Fibroblast of lung (primary cell): Measurements from ENCODE around the gene FLT3. TPM values are rescaled to one million over a fixed set of nuclear protein-coding genes. Genes with fewer than 3 reads are reported as not detected.

ENCODE experiments used
- DNase-seq, 2 donors: peaks; one replicate each; pipeline versions ENCODE4 v3.0.0 to v3.0.0-alpha.2; 2010; ENCODE audit warnings: low read depth in 2 of 2
- H2AFZ ChIP-seq: 2 replicates; pipeline ENCODE4 v1.5.1; 2012; ENCODE audit warnings: low read length, control low read depth, inconsistent platforms
- H3K27ac ChIP-seq: 2 replicates; pipeline ENCODE4 v1.5.1; 2011; ENCODE audit warnings: low read length, control low read depth; ENCODE audit not compliant: insufficient read depth
- H3K27me3 ChIP-seq: 2 replicates; pipeline ENCODE4 v1.5.1; 2011; ENCODE audit warnings: mild to moderate bottlenecking, low read length; ENCODE audit not compliant: control insufficient read depth, insufficient read depth
- H3K36me3 ChIP-seq: 2 replicates; pipeline ENCODE4 v1.5.1; 2011; ENCODE audit warnings: low read length; ENCODE audit not compliant: control insufficient read depth, insufficient read depth
- H3K4me1 ChIP-seq: 2 replicates; pipeline ENCODE4 v1.5.1; 2011; ENCODE audit warnings: low read length; ENCODE audit not compliant: control insufficient read depth, insufficient read depth; ENCODE audit errors: extremely low read depth
- H3K4me2 ChIP-seq: 2 replicates; pipeline ENCODE4 v1.5.1; 2011; ENCODE audit warnings: low read length, control low read depth; ENCODE audit not compliant: insufficient read depth; ENCODE audit errors: extremely low read depth
- H3K4me3 ChIP-seq, 4 experiments: fragments of 200-600 bp in 1 of 4; sonication (generic) in 1 of 4; replicated peaks in 1 of 4; 2 replicates each; pipeline ENCODE4 v1.5.1; 2011 to 2016; ENCODE audit warnings: low read length in 4 of 4, low read depth in 3 of 4, mild to moderate bottlenecking in 3 of 4, control low read depth in 2 of 4, inconsistent platforms in 1 of 4, mixed read lengths in 1 of 4; ENCODE audit not compliant: insufficient read depth in 1 of 4; ENCODE audit errors: control extremely low read depth in 1 of 4
- H3K79me2 ChIP-seq: 2 replicates; pipeline ENCODE4 v1.5.1; 2012; ENCODE audit warnings: mild to moderate bottlenecking, low read length, inconsistent platforms; ENCODE audit not compliant: control insufficient read depth, insufficient read depth
- H3K9ac ChIP-seq: 2 replicates; pipeline ENCODE4 v1.5.1; 2011; ENCODE audit warnings: mild to moderate bottlenecking, low read length, control low read depth; ENCODE audit not compliant: insufficient read depth
- H3K9me3 ChIP-seq: 2 replicates; pipeline ENCODE4 v1.5.1; 2012; ENCODE audit warnings: low read depth, low read length; ENCODE audit not compliant: control insufficient read depth, insufficient read depth
- H4K20me1 ChIP-seq: 2 replicates; pipeline ENCODE4 v1.5.1; 2011; ENCODE audit warnings: low read length; ENCODE audit not compliant: control insufficient read depth, insufficient read depth; ENCODE audit errors: extremely low read depth
- EZH2 ChIP-seq: IDR thresholded peaks from 2 replicates; pipeline ENCODE4 v1.5.1; 2012; ENCODE audit warnings: low read length, control low read depth, mild to moderate bottlenecking; ENCODE audit errors: missing control alignments
- polyA plus RNA-seq, 2 donors: library from polyadenylated mRNA; depleted of rRNA in 1 of 2; stranded (reverse) in 1 of 2; unstranded in 1 of 2; fragments of >200 nt; gene quantifications; 2 replicates each; pipeline ENCODE4 v1.2.1, GENCODE V29; 2011 to 2012; ENCODE audit warnings: missing spikeins in 1 of 2
- total RNA-seq: library from RNA; depleted of rRNA; stranded (reverse); fragments of >200 nt; gene quantifications from 2 replicates; pipeline ENCODE4 v1.2.1, GENCODE V29; 2014
- TF ChIP-seq, protein P1 (sequence below), 2 donors: IDR thresholded peaks in 1 of 2; conservative IDR thresholded peaks in 1 of 2; 1 replicate in 1 of 2; 2 replicates in 1 of 2; pipeline ENCODE4 v1.5.1; 2011 to 2012; ENCODE audit warnings: low read length in 2 of 2, control low read depth in 1 of 2, inconsistent platforms in 1 of 2, low read depth in 1 of 2, mild to moderate bottlenecking in 1 of 2

Gene FLT3
- total and polyA plus RNA-seq, 2 donors (not counting 1 experiment from before 2014, with no cell fraction given): not detected

- DNase-seq: no peak
- TF ChIP-seq, protein P1, sequence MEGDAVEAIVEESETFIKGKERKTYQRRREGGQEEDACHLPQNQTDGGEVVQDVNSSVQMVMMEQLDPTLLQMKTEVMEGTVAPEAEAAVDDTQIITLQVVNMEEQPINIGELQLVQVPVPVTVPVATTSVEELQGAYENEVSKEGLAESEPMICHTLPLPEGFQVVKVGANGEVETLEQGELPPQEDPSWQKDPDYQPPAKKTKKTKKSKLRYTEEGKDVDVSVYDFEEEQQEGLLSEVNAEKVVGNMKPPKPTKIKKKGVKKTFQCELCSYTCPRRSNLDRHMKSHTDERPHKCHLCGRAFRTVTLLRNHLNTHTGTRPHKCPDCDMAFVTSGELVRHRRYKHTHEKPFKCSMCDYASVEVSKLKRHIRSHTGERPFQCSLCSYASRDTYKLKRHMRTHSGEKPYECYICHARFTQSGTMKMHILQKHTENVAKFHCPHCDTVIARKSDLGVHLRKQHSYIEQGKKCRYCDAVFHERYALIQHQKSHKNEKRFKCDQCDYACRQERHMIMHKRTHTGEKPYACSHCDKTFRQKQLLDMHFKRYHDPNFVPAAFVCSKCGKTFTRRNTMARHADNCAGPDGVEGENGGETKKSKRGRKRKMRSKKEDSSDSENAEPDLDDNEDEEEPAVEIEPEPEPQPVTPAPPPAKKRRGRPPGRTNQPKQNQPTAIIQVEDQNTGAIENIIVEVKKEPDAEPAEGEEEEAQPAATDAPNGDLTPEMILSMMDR (conservative IDR thresholded peaks at IDR 0.05 in 1 of 2, IDR thresholded peaks at IDR 0.05 in 1 of 2; ENCODE audit: low read depth in 1 of 2, low read length in 2 of 2): no peak
- TF ChIP-seq EZH2: no peak
- Histone ChIP-seq H3K9me3 (no peaks in the 10 kb centered on the region), H3K27ac (no peak overlapping the region), H3K4me1 (no peaks in the 10 kb centered on the region), H3K27me3 (no peaks in the 10 kb centered on the region), H2AFZ (no peak overlapping the region), H3K4me3 (no peak overlapping the region), H3K36me3 (no peaks in the 10 kb centered on the region), H4K20me1 (no peaks in the 10 kb centered on the region), H3K4me2 (no peak overlapping the region), H3K79me2 (no peaks in the 10 kb centered on the region), H3K9ac (no peak overlapping the region)
These were observed 23.1 kb downstream of the FLT3 start for GRCh38 chr13:28077231-28077630.

GRCh38 chr13:28071424-28071823, 29.0 kb downstream of the FLT3 start:
- no peaks in the 10 kb centered on the region for H3K27me3 ChIP-seq
- no peak overlapping the region for H2AFZ ChIP-seq
- H3K36me3 ChIP-seq: no peaks in the 10 kb centered on the region
- H3K4me3 ChIP-seq: no peak overlapping the region
- no peak overlapping the region for H3K9ac ChIP-seq
- H3K79me2 ChIP-seq: no peaks in the 10 kb centered on the region
- TF ChIP-seq, protein P1 (conservative IDR thresholded peaks at IDR 0.05 in 1 of 2, IDR thresholded peaks at IDR 0.05 in 1 of 2; ENCODE audit: low read depth in 1 of 2, low read length in 2 of 2): no peak
- no peak for TF ChIP-seq EZH2
- H3K4me2 ChIP-seq: no peak overlapping the region
- no peaks in the 10 kb centered on the region for H4K20me1 ChIP-seq
- no peak for DNase-seq
- H3K27ac ChIP-seq: no peak overlapping the region
- H3K4me1 ChIP-seq: no peaks in the 10 kb centered on the region
- H3K9me3 ChIP-seq: no peaks in the 10 kb centered on the region

DNA sequence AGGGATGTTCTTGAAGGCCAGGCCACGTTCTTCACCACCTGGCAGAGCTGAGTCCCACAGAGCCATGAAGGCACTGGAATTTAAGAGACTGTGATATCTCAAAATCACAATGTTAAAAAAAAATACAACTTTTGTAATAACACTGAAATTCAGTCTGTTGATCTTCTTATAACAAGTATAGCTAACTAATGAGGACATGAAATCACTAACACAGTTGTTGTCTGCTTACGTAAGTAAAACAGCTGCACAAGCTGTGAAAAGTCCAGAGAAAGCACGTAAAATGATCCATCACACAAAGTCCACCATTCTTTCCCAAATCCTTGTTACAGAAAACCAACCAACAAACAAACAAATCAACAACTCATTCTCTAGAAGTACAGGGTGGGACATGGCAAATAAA, 32.9 kb downstream of the FLT3 start:
- H3K9ac ChIP-seq: no peak overlapping the region
- no peaks in the 10 kb centered on the region for H3K9me3 ChIP-seq
- no peak for DNase-seq
- no peaks in the 10 kb centered on the region for H3K27me3 ChIP-seq
- H4K20me1 ChIP-seq: no peaks in the 10 kb centered on the region
- no peak overlapping the region for H3K4me3 ChIP-seq
- H3K36me3 ChIP-seq: no peaks in the 10 kb centered on the region
- H2AFZ ChIP-seq: no peak overlapping the region
- no peaks in the 10 kb centered on the region for H3K4me1 ChIP-seq
- no peak overlapping the region for H3K4me2 ChIP-seq
- TF ChIP-seq, protein P1 (conservative IDR thresholded peaks at IDR 0.05 in 1 of 2, IDR thresholded peaks at IDR 0.05 in 1 of 2; ENCODE audit: low read depth in 1 of 2, low read length in 2 of 2): no peak
- TF ChIP-seq EZH2: no peak
- H3K79me2 ChIP-seq: no peaks in the 10 kb centered on the region
- H3K27ac ChIP-seq: no peak overlapping the region
